DOHH2 (cell line): ENCODE measurements around the gene KIT.

ENCODE experiments used
- H3F3A ChIP-seq: fragments of 200-600 bp; sonication (generic), shearing (Covaris generic); 2 replicates; pipeline ENCODE4 v1.6.0; 2016; ENCODE audit warnings: antibody characterized with exemption, mild to moderate bottlenecking; ENCODE audit not compliant: control insufficient read depth, insufficient read depth
- H3K27ac ChIP-seq: fragments of 200-600 bp; sonication (generic); 2 replicates; pipeline ENCODE4 v1.5.1; 2014; ENCODE audit warnings: low read depth, mild to moderate bottlenecking, low read length, moderate library complexity
- H3K27me3 ChIP-seq: fragments of 200-600 bp; sonication (generic); 2 replicates; pipeline ENCODE4 v1.6.1; 2014; ENCODE audit warnings: mild to moderate bottlenecking, low read length, mixed read lengths; ENCODE audit not compliant: control insufficient read depth
- H3K36me3 ChIP-seq: fragments of 200-600 bp; sonication (generic); 2 replicates; pipeline ENCODE4 v1.6.1; 2014; ENCODE audit warnings: mild to moderate bottlenecking, low read length, moderate library complexity, mixed read lengths; ENCODE audit not compliant: control insufficient read depth
- H3K4me1 ChIP-seq: fragments of 200-600 bp; sonication (generic); 2 replicates; pipeline ENCODE4 v1.6.1; 2014; ENCODE audit warnings: mild to moderate bottlenecking, low read length, mixed read lengths; ENCODE audit not compliant: control insufficient read depth
- H3K4me2 ChIP-seq: fragments of 200-600 bp; sonication (generic); 2 replicates; pipeline ENCODE4 v1.6.0; 2014; ENCODE audit warnings: mild to moderate bottlenecking, low read length, moderate library complexity
- H3K4me3 ChIP-seq: fragments of 200-600 bp; sonication (generic); 2 replicates; pipeline ENCODE4 v1.5.1; 2014; ENCODE audit warnings: mild to moderate bottlenecking, low read length, mixed read lengths
- H3K79me2 ChIP-seq: fragments of 200-600 bp; sonication (generic); 2 replicates; pipeline ENCODE4 v1.6.1; 2014; ENCODE audit warnings: mild to moderate bottlenecking, low read length, mixed read lengths; ENCODE audit not compliant: control insufficient read depth
- H3K9me2 ChIP-seq: fragments of 200-600 bp; sonication (generic); replicated peaks from 2 replicates; pipeline ENCODE4 v1.6.1; 2014; ENCODE audit warnings: mild to moderate bottlenecking, low read length, mixed read lengths; ENCODE audit not compliant: control insufficient read depth
- H3K9me3 ChIP-seq: fragments of 200-600 bp; sonication (generic); 2 replicates; pipeline ENCODE4 v1.6.1; 2014; ENCODE audit warnings: antibody characterized with exemption, low read length, mixed read lengths; ENCODE audit not compliant: control insufficient read depth, insufficient read depth
- H4K20me1 ChIP-seq: fragments of 200-600 bp; sonication (generic); 2 replicates; pipeline ENCODE4 v1.6.0; 2014; ENCODE audit warnings: low read depth, mild to moderate bottlenecking, antibody characterized with exemption, low read length, moderate library complexity; ENCODE audit not compliant: control insufficient read depth, insufficient read depth
- EZH2phosphoT487 ChIP-seq: fragments of 200-600 bp; sonication (generic); IDR thresholded peaks from 2 replicates; pipeline ENCODE4 v1.6.1; 2017; ENCODE audit warnings: borderline replicate concordance, mild to moderate bottlenecking, antibody characterized with exemption, low read length, moderate library complexity, mixed read lengths
- TF ChIP-seq, protein P1 (sequence below): fragments of 200-600 bp; sonication (generic); IDR thresholded peaks from one replicate; pipeline ENCODE4 v1.5.1; 2014; ENCODE audit warnings: antibody characterized with exemption, mild to moderate bottlenecking, low read depth, low read length; ENCODE audit not compliant: poor library complexity, severe bottlenecking

Gene KIT

DNA sequence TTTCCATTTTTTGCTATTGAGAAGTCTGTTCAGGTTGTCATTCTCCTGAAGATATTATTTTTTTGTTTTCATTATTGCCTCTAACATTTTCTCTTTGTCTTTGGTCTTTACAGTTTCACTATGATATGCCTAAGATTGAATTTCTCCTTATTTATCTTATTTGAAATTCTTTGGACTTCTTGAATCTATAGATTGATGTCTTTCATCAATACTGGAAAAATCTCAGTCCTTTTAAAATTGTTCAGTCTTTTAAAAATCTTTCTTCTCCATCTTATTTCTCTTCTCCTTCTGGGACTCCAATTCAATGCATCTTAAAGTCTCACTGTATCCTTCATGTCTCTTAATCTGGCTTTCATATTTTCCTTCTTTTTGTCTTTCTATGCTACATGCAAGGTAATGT is 86.7 kb downstream of the KIT start:
- Histone ChIP-seq H3K36me3 (no peaks in the 10 kb centered on the region), H3K9me3 (no peaks in the 10 kb centered on the region), H3K4me1 (peaks cover 6% of the 10 kb centered on the region; the same call in 1 of the 2 replicates), H3K27ac (no peak overlapping the region), H3F3A (no peaks in the 10 kb centered on the region), H3K9me2 (no peaks in the 10 kb centered on the region), H3K27me3 (no peaks in the 10 kb centered on the region), H3K4me2 (no peak overlapping the region), H4K20me1 (no peaks in the 10 kb centered on the region), H3K4me3 (no peak overlapping the region), H3K79me2 (no peaks in the 10 kb centered on the region)
- TF ChIP-seq EZH2phosphoT487, result no peak
- TF ChIP-seq, protein P1, sequence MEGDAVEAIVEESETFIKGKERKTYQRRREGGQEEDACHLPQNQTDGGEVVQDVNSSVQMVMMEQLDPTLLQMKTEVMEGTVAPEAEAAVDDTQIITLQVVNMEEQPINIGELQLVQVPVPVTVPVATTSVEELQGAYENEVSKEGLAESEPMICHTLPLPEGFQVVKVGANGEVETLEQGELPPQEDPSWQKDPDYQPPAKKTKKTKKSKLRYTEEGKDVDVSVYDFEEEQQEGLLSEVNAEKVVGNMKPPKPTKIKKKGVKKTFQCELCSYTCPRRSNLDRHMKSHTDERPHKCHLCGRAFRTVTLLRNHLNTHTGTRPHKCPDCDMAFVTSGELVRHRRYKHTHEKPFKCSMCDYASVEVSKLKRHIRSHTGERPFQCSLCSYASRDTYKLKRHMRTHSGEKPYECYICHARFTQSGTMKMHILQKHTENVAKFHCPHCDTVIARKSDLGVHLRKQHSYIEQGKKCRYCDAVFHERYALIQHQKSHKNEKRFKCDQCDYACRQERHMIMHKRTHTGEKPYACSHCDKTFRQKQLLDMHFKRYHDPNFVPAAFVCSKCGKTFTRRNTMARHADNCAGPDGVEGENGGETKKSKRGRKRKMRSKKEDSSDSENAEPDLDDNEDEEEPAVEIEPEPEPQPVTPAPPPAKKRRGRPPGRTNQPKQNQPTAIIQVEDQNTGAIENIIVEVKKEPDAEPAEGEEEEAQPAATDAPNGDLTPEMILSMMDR, result no peak

DNA sequence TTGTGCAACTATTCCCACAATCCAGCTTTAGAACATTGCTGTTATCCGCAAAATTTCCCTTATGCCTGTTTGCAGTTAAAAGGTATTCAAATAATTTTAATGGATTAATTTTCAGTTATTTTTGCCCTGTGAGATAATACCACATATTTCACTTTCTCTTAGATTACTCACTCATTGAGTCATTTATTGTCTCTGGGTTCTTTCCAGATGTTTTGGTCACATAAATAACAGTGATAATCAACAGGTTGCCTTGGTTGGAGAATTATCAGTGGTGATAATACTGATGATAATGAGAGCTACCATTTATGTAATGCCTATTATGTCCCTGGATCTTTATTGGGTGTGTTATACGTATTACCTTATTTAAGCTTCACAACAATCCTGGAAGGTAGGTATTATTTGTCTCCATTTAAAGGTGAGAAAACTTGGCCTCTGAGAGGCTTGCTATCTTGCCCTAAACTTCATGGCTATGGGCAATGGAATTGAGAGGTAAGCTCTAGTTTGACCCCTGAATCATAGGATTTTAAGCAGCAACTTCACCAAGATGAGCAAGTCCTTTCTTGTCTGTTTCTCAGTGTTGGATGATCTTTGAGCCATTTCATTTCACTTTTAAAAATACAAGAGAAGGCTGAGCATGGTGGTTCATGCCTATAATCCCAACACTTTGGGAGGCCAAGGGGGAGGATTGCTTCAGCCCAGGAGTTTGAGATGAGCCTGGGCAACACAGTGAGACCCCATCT is 87.4 kb downstream of the KIT start:
- TF ChIP-seq, protein P1, result no peak
- no peak for TF ChIP-seq EZH2phosphoT487
- no peaks in the 10 kb centered on the region for H3K27me3 ChIP-seq
- H4K20me1 ChIP-seq, result no peaks in the 10 kb centered on the region
- no peak overlapping the region for H3K4me2 ChIP-seq
- peaks cover 6% of the 10 kb centered on the region; the same call in 1 of the 2 replicates for H3K4me1 ChIP-seq
- no peaks in the 10 kb centered on the region for H3K79me2 ChIP-seq
- H3K9me2 ChIP-seq, result no peaks in the 10 kb centered on the region
- H3K36me3 ChIP-seq, result no peaks in the 10 kb centered on the region
- H3F3A ChIP-seq, result no peaks in the 10 kb centered on the region
- no peak overlapping the region for H3K4me3 ChIP-seq
- H3K9me3 ChIP-seq, result no peaks in the 10 kb centered on the region
- no peak overlapping the region for H3K27ac ChIP-seq

DNA sequence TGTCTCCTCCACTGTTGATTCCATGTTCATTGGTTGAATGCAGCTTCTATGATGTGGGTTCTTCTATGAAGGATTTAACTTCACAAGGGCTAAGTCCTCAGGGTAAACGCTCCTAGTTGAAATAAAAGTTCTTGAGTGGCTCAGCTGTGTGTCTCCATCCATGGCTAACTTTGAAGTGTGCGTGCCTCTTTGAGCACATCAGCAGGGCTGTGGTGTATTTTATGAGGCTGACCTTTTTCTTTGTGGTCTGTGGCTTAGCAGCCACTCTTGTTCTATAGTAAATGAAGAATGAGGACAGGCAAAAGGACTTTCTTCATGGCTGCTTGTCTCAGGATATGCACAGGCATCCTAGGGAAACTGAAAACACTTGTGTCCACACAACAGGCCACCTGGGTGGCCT is 88.5 kb downstream of the KIT start:
- no peaks in the 10 kb centered on the region for H3K36me3 ChIP-seq
- H3K9me2 ChIP-seq, result no peaks in the 10 kb centered on the region
- no peak overlapping the region for H3K4me3 ChIP-seq
- H3K79me2 ChIP-seq, result no peaks in the 10 kb centered on the region
- peaks cover 6% of the 10 kb centered on the region; the same call in 1 of the 2 replicates for H3K4me1 ChIP-seq
- no peak overlapping the region for H3K4me2 ChIP-seq
- no peaks in the 10 kb centered on the region for H3K9me3 ChIP-seq
- no peaks in the 10 kb centered on the region for H3K27me3 ChIP-seq
- TF ChIP-seq EZH2phosphoT487, result no peak
- TF ChIP-seq, protein P1, result no peak
- H3F3A ChIP-seq, result no peaks in the 10 kb centered on the region
- no peak overlapping the region for H3K27ac ChIP-seq
- H4K20me1 ChIP-seq, result no peaks in the 10 kb centered on the region
